GM19023 (cell line): ENCODE data around the gene SLC66A1.
"Not testable (repeated sequence)": the region's sequence is repeated elsewhere in the genome, so short reads cannot be mapped to it uniquely, and the experiment has no call there.

ENCODE experiments used
- ATAC-seq: cut with Tn5 transposase; IDR thresholded peaks from one replicate; pipeline ENCODE4 v1.9.1; 2021; ENCODE audit warnings: mild to moderate bottlenecking, moderate library complexity; ENCODE audit not compliant: unreplicated experiment

The SLC66A1 gene

DNA sequence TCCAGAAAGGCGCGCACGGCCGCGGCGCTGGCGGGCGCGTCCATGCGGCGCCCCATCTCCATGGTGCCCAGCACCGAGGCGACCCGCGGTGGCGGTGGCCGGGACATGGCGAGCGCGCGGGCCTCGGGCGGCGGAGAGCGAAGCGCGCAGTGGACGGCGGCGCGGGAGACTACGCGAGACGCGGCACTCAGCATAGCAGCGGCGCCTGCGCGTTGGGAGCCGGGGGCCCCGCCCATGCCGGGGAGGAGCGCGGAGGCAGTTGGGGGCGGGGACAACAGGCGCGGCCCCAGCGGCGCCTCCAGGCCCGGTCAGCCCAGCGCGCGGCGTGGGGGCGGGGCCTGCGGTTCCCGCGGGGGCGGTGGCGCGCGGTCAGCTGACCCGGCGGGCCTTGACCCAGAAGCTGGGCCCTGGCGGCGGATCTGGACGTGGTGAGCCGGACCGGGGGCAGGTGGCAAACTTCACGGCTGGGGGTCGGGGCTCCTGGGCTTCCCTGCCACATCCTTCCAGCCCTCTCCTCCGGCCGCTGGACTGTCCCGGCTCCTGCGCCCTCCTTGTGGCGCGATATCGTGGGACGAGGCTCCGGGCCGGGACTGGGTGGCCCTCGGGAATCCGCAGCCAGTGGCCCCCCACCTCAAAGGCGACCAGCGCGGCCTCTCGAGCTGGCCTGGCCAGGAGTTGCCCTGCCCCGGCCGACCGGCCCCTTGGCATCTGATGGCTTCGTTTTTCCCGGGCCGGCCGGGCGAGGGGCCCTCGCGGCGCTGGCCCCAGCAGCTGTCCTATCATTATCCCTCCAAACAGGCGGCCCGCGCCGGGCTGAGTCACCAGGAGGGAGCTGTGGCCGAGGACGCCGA, at the start of gene SLC66A1, which contains the start of gene AKR7A2:
Gene SLC66A1 (plus strand): TSS at position 396 of the 851 bp plus-strand sequence. CDS start 5,352 bp downstream, outside the sequence.
Gene AKR7A2 (minus strand): TSS at position 214 of the 851 bp plus-strand sequence. CDS start 20 bp downstream, at position 194.
- peak; percentile 78 for ATAC-seq

- no peak for ATAC-seq
Observed at GRCh38 chr1:19262744-19263143, 49.4 kb upstream of the SLC66A1 start.

DNA sequence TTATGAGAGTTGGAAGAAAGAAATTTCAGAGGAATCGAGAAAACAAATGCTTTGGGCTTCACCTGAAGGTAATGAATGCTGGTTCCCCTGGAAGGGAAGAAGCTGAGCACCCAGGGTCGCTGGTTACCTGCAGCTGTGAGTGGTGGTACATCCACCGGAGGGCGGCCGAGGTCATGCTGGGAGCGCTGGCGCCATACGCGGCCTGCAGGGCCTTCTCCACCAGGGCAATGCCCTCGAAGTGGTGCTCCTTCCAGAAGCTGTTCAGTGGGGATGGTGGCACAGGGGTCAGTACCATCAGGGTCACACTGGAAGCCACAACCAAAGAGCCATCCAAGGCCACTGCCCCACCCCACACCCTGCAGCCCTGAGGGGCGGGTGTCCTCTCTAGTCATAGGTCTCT, 43.7 kb upstream of the SLC66A1 start:
- no peak for ATAC-seq

DNA sequence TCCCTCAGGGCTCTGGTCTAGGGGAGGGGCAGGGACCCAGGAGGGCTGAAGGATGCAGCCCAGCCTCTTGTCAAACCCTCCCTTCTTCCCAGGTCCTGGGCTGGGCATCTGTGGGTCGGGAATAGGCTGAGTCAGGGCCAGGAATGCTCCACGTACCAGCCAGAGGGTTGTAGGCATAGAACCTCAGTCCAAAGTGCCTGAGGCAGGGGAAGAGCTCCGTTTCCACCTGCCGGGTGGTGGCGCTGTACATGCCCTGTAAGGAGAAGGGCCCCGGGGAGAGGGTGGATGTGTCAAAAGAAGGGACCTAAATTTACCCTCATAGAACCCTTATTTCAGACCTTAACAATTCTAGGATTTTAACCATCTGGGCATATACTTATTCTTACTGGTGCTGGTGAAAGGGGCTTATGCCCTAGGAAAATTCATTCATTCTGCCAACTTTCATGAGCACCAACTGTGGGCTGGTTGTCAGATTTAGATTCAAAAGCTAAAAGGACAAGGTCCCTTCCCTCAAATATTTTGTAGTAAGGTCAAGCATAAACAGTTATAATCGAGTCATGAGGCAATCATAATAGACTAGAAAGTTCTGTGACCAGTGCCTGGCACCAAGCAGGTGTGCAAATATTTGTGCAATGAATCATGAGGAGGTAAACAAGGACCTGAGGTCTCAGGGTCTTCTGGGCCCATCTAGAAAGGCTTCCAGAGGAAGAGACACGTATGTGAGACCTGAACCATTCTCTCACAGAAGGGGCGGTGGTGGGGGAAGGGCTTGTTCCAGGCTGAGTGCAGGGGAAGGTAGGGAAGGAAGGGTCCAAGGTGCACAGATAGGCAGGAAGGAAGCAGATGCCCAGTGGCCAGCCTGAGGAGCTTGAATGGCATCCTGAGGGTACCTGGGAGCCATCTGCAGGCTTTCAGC, 42.4 kb upstream of the SLC66A1 start:
- ATAC-seq, result not testable (repeated sequence)

DNA sequence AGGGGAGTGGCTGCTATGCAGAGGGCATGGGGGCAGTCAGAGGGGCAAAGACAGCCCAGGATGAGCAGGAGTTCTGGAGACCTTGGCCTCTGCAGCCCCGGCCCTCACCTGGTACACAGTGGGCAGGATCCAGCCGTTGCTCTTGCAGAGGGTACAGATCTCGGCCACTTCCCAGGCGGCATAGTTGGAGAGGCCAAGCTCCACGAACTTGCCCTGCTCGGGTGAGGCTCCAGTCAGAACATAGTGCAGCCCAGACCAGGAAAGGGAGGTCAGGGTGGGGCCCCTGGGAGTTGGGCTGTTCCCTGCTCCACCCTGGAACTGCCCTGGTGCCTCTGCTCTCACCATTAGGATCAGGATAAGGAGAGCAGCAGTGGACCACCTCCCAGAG, 41.8 kb upstream of the SLC66A1 start:
- ATAC-seq, result not testable (repeated sequence)

DNA sequence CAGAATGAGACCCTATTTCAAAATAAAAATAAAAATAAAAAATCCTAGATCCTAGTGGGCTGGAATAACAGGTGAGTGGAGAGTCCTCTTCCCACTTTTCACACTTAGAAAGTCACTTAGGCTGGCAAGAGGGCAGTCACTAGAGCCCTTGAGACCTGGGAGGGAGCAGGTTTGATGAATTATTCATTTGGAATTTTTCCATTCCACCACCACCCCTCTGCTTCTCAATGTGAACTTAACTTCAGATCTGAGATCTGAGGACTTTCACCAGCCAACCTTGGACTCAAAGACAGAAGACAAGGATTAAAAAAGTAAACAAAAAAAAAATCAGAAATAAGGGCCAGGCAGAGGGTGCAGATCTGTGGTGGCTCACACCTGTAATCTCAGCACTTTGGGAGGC, 40.1 kb upstream of the SLC66A1 start:
- no peak for ATAC-seq

GRCh38 chr1:19273106-19273843, 38.9 kb upstream of the SLC66A1 start:
- ATAC-seq, result no peak

GRCh38 chr1:19273844-19274531, 38.1 kb upstream of the SLC66A1 start:
- ATAC-seq, result not testable (repeated sequence)

DNA sequence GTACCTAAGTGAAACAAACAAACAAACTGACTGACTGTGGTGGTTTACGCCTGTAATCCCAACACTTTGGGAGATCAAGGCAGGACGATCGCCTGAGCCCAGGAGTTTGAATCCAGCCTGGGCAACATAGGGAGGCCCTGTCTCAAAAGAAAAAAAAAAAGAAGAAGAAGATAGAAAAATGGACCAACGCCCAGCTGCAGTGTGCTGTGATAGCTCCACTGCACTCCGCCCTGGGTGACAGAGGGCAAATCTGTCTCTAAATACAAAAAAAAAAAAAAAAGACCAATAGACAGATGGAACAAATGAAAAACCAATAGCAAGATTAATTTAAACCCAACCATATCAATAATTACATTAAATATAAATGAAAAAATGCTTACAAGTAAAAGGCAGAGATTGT, 37.5 kb upstream of the SLC66A1 start:
- ATAC-seq, result no peak

DNA sequence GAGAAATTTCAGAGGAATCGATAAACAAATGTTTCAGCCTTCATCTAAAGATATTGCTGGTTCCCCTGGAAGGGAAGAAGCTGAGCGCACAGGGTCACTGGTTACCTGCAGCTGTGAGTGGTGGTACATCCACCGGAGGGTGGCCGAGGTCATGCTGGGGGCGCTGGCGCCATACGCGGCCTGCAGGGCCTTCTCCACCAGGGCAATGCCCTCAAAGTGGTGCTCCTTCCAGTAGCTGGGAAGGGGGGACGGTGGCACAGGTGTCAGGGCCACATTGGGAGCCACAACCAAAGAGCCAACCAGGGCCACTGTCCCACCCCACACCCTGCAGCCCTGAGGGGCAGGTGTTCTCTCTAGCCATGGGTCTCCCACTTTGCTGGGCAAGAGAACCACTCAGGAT, 28.2 kb upstream of the SLC66A1 start:
- ATAC-seq, result no peak

DNA sequence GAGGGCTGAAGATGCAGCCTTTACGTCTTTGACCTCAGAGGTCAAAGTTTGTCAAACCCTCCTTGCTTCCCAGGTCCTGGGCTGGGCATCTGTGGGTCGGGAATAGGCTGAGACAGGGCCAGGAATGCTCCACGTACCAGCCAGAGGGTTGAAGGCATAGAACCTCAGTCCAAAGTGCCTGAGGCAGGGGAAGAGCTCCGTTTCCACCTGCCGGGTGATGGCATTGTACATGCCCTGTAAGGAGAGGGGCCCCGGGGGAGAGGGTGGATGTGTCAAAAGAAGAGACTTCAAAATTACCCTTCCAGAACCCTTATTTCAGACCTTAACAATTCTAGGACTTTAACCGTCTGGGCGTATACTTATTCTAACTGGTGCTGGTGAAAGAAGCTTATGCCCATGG, 27.2 kb upstream of the SLC66A1 start:
- ATAC-seq, result no peak

DNA sequence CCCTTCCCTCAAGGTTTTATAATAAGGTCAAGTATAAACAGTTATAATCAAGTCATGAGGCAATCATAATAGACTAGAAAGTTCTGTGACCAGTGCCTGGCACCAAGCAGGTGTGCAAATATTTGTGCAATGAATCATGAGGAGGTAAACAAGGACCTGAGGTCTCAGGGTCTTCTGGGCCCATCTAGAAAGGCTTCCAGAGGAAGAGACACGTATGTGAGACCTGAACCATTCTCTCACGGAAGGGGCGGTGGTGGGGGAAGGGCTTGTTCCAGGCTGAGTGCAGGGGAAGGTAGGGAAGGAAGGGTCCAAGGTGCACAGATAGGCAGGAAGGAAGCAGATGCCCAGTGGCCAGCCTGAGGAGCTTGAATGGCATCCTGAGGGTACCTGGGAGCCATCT, 26.8 kb upstream of the SLC66A1 start:
- ATAC-seq, result not testable (repeated sequence)

DNA sequence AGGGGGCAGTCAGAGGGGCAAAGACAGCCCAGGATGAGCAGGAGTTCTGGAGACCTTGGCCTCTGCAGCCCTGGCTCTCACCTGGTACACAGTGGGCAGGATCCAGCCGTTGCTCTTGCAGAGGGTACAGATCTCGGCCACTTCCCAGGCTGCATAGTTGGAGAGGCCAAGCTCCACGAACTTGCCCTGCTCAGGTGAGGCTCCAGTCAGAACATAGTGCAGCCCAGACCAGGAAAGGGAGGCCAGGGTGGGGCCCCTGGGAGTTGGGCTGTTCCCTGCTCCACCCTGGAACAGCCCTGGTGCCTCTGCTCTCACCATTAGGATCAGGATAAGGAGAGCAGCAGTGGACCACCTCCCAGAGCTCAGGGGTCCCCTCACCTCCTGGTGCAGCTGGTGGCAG, 26.3 kb upstream of the SLC66A1 start:
- not testable (repeated sequence) for ATAC-seq

- no peak for ATAC-seq
Observed at GRCh38 chr1:19287436-19288185, 24.5 kb upstream of the SLC66A1 start.

DNA sequence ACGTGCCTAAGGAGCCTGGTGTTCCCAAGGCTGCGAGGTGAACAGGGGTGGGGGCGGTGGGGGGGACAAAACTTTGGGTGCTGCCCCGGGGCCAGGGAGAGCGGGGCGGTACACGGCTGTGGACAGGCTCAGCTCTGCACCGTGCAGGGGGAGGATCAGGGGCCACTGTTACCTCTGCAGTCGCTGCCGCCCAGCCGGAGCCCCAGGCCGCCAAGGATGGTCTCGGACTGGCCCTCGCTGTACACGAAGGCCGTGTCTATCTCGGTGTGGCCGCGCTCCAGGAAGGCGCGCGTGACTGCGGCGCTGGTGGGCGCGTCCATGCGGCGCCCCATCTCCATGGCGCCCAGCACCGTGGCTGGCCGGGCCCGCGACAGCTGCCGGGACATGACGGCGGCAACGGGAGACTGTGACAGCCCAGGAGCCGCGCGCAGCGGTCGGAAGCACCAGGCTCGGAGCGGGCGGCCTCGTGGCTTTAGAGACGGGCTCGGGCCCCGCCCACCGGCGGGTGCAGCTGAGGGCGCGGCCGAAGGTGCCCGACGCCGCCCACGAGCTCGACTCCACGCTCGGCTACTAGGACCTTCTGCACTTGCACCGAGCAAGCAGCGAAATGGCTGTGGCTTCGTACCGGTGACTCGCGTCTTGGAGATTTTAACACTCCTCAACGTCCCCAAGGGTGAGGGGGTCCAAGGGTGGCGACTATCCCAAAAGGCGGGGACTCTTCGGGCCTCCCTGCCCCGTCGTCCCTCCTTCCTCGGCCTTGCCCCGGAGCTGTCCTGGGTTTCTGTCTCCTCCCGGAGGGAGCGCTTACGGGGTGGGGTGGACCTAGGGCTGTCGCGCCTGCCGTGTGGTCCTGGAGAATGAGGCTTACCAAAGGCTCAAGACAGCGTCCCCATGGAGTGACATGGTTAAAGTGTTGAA, 23.5 kb upstream of the SLC66A1 start, which contains the start of gene AKR7A3:
Gene AKR7A3 (minus strand): TSS at position 447 of the 918 bp plus-strand sequence. CDS start 61 bp downstream, at position 386.
- ATAC-seq, result not testable (repeated sequence)

- no peak for ATAC-seq
Observed at GRCh38 chr1:19289244-19289643, 22.9 kb upstream of the SLC66A1 start.

DNA sequence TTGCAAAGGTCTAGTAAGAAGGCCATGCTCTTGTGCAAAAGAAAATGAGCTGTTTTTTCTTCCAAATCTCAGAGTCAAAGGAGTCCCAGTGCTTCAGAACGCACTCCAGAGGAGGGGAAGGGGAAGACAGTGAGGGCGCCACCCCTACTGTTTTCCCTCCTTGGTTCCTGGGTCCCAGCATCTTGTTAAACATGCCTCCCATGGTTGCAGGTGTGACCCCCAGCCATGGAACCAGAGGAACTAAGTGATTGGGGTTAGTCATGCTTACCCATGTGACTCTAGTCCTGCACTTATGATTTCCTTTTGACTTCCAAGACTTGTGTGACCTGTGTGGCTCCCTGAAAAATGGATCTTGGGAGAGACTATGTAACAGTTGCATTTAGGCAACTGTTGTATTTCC, 17.5 kb upstream of the SLC66A1 start:
- ATAC-seq, result no peak

DNA sequence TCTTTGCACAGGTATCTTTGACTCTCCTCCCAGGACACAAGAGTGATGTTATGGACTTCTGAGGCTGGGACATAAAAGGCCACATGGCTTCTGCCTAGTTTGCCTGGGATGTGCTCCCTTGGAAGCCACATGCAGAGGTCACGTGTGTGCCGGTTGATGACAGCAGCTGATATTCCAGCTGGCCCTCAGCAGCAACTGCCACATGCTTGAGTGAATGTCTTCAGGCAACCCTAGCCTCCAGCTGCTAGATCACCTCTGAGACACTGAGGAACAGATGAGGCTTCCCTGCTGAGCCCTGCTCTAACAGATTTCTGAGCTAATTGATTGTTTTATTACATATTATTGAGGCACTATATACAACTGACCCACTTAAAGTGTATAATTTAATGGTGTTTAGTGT, 11.9 kb upstream of the SLC66A1 start:
- no peak for ATAC-seq
